Measurements from ENCODE around the gene LPCAT1. TPM values are rescaled to one million over a fixed set of nuclear protein-coding genes. Genes with fewer than 3 reads are reported as not detected.

Gene LPCAT1
- total RNA-seq, 1 donor from 2014 or later: 475 TPM

- ATAC-seq: no peak
- intact Hi-C loops (cut with DNase I): no loop called here
- H3K36me3 ChIP-seq: no peaks in the 10 kb centered on the region
- no peak overlapping the region for H3K27ac ChIP-seq
- no peak overlapping the region for H3K4me3 ChIP-seq
- DNase-seq: peak; percentile 43
- peaks cover 35% of the 10 kb centered on the region for H3K4me1 ChIP-seq
- no peaks in the 10 kb centered on the region for H3K27me3 ChIP-seq (ENCODE audit: low read depth)
- TF ChIP-seq, protein P1, sequence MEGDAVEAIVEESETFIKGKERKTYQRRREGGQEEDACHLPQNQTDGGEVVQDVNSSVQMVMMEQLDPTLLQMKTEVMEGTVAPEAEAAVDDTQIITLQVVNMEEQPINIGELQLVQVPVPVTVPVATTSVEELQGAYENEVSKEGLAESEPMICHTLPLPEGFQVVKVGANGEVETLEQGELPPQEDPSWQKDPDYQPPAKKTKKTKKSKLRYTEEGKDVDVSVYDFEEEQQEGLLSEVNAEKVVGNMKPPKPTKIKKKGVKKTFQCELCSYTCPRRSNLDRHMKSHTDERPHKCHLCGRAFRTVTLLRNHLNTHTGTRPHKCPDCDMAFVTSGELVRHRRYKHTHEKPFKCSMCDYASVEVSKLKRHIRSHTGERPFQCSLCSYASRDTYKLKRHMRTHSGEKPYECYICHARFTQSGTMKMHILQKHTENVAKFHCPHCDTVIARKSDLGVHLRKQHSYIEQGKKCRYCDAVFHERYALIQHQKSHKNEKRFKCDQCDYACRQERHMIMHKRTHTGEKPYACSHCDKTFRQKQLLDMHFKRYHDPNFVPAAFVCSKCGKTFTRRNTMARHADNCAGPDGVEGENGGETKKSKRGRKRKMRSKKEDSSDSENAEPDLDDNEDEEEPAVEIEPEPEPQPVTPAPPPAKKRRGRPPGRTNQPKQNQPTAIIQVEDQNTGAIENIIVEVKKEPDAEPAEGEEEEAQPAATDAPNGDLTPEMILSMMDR (IDR thresholded peaks at IDR 0.05): no peak
- no peaks in the 10 kb centered on the region for H3K9me3 ChIP-seq
Observed at GRCh38 chr5:1548702-1549474, 25.1 kb upstream of the LPCAT1 start.

DNA sequence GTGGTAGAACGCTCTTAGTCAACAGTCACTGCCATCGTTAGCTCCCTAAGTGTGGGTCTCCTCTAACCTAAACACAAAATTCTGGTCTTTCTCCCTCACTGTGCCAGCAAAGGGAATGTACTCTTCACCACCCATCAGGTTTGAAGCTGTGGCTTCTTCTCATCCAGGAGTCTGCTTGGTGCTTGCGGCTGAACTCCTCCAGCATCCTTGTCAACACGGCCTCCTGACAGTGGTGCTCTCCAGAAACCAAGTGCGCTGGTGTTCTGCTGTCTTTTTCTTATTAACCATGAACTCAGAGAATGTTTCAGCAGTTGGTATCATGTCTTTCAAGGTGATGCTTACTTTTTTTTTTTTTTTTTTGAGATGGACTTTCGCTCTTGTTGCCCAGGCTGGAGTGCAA is 23.9 kb upstream of the LPCAT1 start:
- intact Hi-C loops (cut with DNase I): no loop called here
- ATAC-seq: no peak
- DNase-seq: no peak
- TF ChIP-seq, protein P1 (IDR thresholded peaks at IDR 0.05): no peak
- no peak overlapping the region for H3K4me3 ChIP-seq
- H3K36me3 ChIP-seq: no peaks in the 10 kb centered on the region
- H3K4me1 ChIP-seq: peaks cover 32% of the 10 kb centered on the region
- peak overlapping the region; percentile 81 for H3K27ac ChIP-seq
- H3K9me3 ChIP-seq: no peaks in the 10 kb centered on the region
- no peaks in the 10 kb centered on the region for H3K27me3 ChIP-seq (ENCODE audit: low read depth)

GRCh38 chr5:1547236-1547635 is 23.5 kb upstream of the LPCAT1 start:
- Histone ChIP-seq H3K4me1 (peaks cover 33% of the 10 kb centered on the region), H3K9me3 (no peaks in the 10 kb centered on the region), H3K4me3 (no peak overlapping the region), H3K36me3 (no peaks in the 10 kb centered on the region), H3K27me3 (ENCODE audit: low read depth) (no peaks in the 10 kb centered on the region), H3K27ac (peak overlapping the region; percentile 81)
- DNase-seq: no peak
- no peak for ATAC-seq
- TF ChIP-seq, protein P1 (IDR thresholded peaks at IDR 0.05): no peak
- intact Hi-C loops (cut with DNase I): no loop called here

GRCh38 chr5:1546556-1546955 is 22.8 kb upstream of the LPCAT1 start:
- Histone ChIP-seq H3K9me3 (no peaks in the 10 kb centered on the region), H3K27me3 (ENCODE audit: low read depth) (no peaks in the 10 kb centered on the region), H3K36me3 (no peaks in the 10 kb centered on the region), H3K4me1 (peaks cover 37% of the 10 kb centered on the region), H3K4me3 (no peak overlapping the region), H3K27ac (peak overlapping the region; percentile 81)
- ATAC-seq: peak; percentile 27 to 33
- peak; percentile 55 for DNase-seq
- TF ChIP-seq, protein P1 (IDR thresholded peaks at IDR 0.05): no peak
- intact Hi-C loops (cut with DNase I): no loop called here

DNA sequence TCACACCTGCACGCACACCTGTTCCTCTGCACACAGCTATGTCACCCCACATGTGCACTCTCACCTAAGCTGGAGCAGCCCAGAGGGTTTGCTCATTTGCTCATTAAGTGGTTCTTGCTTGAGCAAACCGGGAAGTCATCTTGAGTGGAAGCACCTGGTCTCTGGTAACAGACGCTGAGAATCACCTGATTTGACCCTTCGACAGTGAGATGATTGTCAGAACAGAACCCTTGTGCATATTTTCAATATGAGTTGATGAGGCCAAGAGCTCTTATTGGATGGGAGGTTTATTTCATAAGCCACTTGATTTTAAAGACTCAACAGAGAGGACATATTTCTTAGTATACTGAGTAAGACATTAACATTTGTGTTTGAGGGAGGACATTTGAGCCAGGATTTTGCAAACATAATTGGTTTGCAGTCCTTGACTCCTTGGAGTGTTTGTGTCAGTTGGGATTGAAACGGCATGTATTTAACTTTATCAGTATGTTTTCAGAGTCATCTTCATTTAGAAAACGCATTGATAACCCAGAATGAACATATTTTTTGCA is 22.1 kb upstream of the LPCAT1 start:
- Histone ChIP-seq H3K27ac (peak overlapping the region; percentile 81), H3K4me1 (peaks cover 38% of the 10 kb centered on the region), H3K36me3 (no peaks in the 10 kb centered on the region), H3K4me3 (no peak overlapping the region), H3K27me3 (ENCODE audit: low read depth) (no peaks in the 10 kb centered on the region), H3K9me3 (no peaks in the 10 kb centered on the region)
- intact Hi-C loops (cut with DNase I): no loop called here
- DNase-seq (peak; percentile 62), ATAC-seq (peak; percentile 86 to 87)
- TF ChIP-seq, protein P1 (IDR thresholded peaks at IDR 0.05): no peak

All from lower lobe of right lung (tissue), 2 donors.